Measurements from ENCODE around the gene FREM1.
"Not testable (repeated sequence)": the region's sequence is repeated elsewhere in the genome, so short reads cannot be mapped to it uniquely, and the experiment has no call there.

The FREM1 gene

GRCh38 chr9:14926941-14927624 lies 16.9 kb upstream of the FREM1 start:
- no peaks in the 10 kb centered on the region for H3F3A ChIP-seq (ENCODE audit: insufficient read depth)
- no peak for TF ChIP-seq EZH2phosphoT487 (conservative IDR thresholded peaks at IDR 0.05; ENCODE audit: low read length)
- TF ChIP-seq CTCF (IDR thresholded peaks at IDR 0.05; ENCODE audit: insufficient read depth, low read length, poor library complexity, severe bottlenecking), result no peak
- no peaks in the 10 kb centered on the region for H3K9me2 ChIP-seq (replicated peaks; ENCODE audit: insufficient read depth, low read length)
- no peak overlapping the region for H2AFZ ChIP-seq (ENCODE audit: low read depth, low read length, severe bottlenecking)
- H3K27ac ChIP-seq (ENCODE audit: low read depth, low read length), result no peak overlapping the region
- no peak overlapping the region for H3K9ac ChIP-seq (ENCODE audit: low read length)
- H3K4me3 ChIP-seq (ENCODE audit: insufficient read depth, low read length, poor library complexity, severe bottlenecking), result no peak overlapping the region
- no peaks in the 10 kb centered on the region for H3K27me3 ChIP-seq (ENCODE audit: low read length)
- H4K20me1 ChIP-seq (ENCODE audit: low read depth, low read length), result no peaks in the 10 kb centered on the region
- H3K9me3 ChIP-seq (ENCODE audit: insufficient read depth, low read length), result no peaks in the 10 kb centered on the region
- no peaks in the 10 kb centered on the region for H3K79me2 ChIP-seq (ENCODE audit: insufficient read depth, low read length)
- no peaks in the 10 kb centered on the region for H3K36me3 ChIP-seq (ENCODE audit: low read length)
- no peak overlapping the region for H3K4me2 ChIP-seq (ENCODE audit: low read depth, low read length, poor library complexity, severe bottlenecking)

- H4K20me1 ChIP-seq (ENCODE audit: low read depth, low read length), result no peaks in the 10 kb centered on the region
- no peaks in the 10 kb centered on the region for H3K27me3 ChIP-seq (ENCODE audit: low read length)
- no peak overlapping the region for H3K4me3 ChIP-seq (ENCODE audit: insufficient read depth, low read length, poor library complexity, severe bottlenecking)
- no peaks in the 10 kb centered on the region for H3K9me2 ChIP-seq (replicated peaks; ENCODE audit: insufficient read depth, low read length)
- H3K36me3 ChIP-seq (ENCODE audit: low read length), result no peaks in the 10 kb centered on the region
- no peak overlapping the region for H3K4me2 ChIP-seq (ENCODE audit: low read depth, low read length, poor library complexity, severe bottlenecking)
- TF ChIP-seq EZH2phosphoT487 (conservative IDR thresholded peaks at IDR 0.05; ENCODE audit: low read length) (no peak), CTCF (IDR thresholded peaks at IDR 0.05; ENCODE audit: insufficient read depth, low read length, poor library complexity, severe bottlenecking) (no peak)
- no peak overlapping the region for H3K27ac ChIP-seq (ENCODE audit: low read depth, low read length)
- no peaks in the 10 kb centered on the region for H3F3A ChIP-seq (ENCODE audit: insufficient read depth)
- no peaks in the 10 kb centered on the region for H3K79me2 ChIP-seq (ENCODE audit: insufficient read depth, low read length)
- H3K9me3 ChIP-seq (ENCODE audit: insufficient read depth, low read length), result no peaks in the 10 kb centered on the region
- no peak overlapping the region for H3K9ac ChIP-seq (ENCODE audit: low read length)
- no peak overlapping the region for H2AFZ ChIP-seq (ENCODE audit: low read depth, low read length, severe bottlenecking)
These were observed 14.3 kb upstream of the FREM1 start for GRCh38 chr9:14924230-14925219.

GRCh38 chr9:14923701-14924100 lies 13.5 kb upstream of the FREM1 start:
- no peak overlapping the region for H2AFZ ChIP-seq (ENCODE audit: low read depth, low read length, severe bottlenecking)
- no peaks in the 10 kb centered on the region for H3F3A ChIP-seq (ENCODE audit: insufficient read depth)
- H3K9me2 ChIP-seq (replicated peaks; ENCODE audit: insufficient read depth, low read length), result no peaks in the 10 kb centered on the region
- H4K20me1 ChIP-seq (ENCODE audit: low read depth, low read length), result no peaks in the 10 kb centered on the region
- H3K27me3 ChIP-seq (ENCODE audit: low read length), result no peaks in the 10 kb centered on the region
- H3K79me2 ChIP-seq (ENCODE audit: insufficient read depth, low read length), result no peaks in the 10 kb centered on the region
- H3K9me3 ChIP-seq (ENCODE audit: insufficient read depth, low read length), result no peaks in the 10 kb centered on the region
- no peak for TF ChIP-seq CTCF (IDR thresholded peaks at IDR 0.05; ENCODE audit: insufficient read depth, low read length, poor library complexity, severe bottlenecking)
- TF ChIP-seq EZH2phosphoT487 (conservative IDR thresholded peaks at IDR 0.05; ENCODE audit: low read length), result no peak
- H3K27ac ChIP-seq (ENCODE audit: low read depth, low read length), result no peak overlapping the region
- no peak overlapping the region for H3K4me2 ChIP-seq (ENCODE audit: low read depth, low read length, poor library complexity, severe bottlenecking)
- H3K4me3 ChIP-seq (ENCODE audit: insufficient read depth, low read length, poor library complexity, severe bottlenecking), result no peak overlapping the region
- H3K9ac ChIP-seq (ENCODE audit: low read length), result no peak overlapping the region
- no peaks in the 10 kb centered on the region for H3K36me3 ChIP-seq (ENCODE audit: low read length)

- H3K9me2 ChIP-seq (replicated peaks; ENCODE audit: insufficient read depth, low read length), result not testable (repeated sequence)
These were observed 10.6 kb upstream of the FREM1 start for GRCh38 chr9:14920805-14921204.

More at GRCh38 chr9:14920805-14921204, 10.6 kb upstream of the FREM1 start:
- H3K27me3 ChIP-seq (ENCODE audit: low read length); H3K27ac ChIP-seq (ENCODE audit: low read depth, low read length); H3K4me2 ChIP-seq (ENCODE audit: low read depth, low read length, poor library complexity, severe bottlenecking); H2AFZ ChIP-seq (ENCODE audit: low read depth, low read length, severe bottlenecking); H3K9ac ChIP-seq (ENCODE audit: low read length); H3K9me3 ChIP-seq (ENCODE audit: insufficient read depth, low read length); H3F3A ChIP-seq (ENCODE audit: insufficient read depth); H3K79me2 ChIP-seq (ENCODE audit: insufficient read depth, low read length); H3K36me3 ChIP-seq (ENCODE audit: low read length); H4K20me1 ChIP-seq (ENCODE audit: low read depth, low read length); H3K4me3 ChIP-seq (ENCODE audit: insufficient read depth, low read length, poor library complexity, severe bottlenecking): not testable (repeated sequence)

All from SU-DHL-6 (cell line).